GM12874 (cell line): Measurements from ENCODE around the gene KRTAP10-4.

Experiments
- TF ChIP-seq, protein P1 (sequence below): IDR thresholded peaks from 2 replicates; pipeline ENCODE4 v1.5.1; 2011; ENCODE audit warnings: low read depth, mild to moderate bottlenecking, control low read depth, low read length, moderate library complexity; ENCODE audit not compliant: insufficient read depth

KRTAP10-4 gene

GRCh38 chr21:44582055-44582454 lies 8.5 kb downstream of the KRTAP10-4 start:
- TF ChIP-seq, protein P1, sequence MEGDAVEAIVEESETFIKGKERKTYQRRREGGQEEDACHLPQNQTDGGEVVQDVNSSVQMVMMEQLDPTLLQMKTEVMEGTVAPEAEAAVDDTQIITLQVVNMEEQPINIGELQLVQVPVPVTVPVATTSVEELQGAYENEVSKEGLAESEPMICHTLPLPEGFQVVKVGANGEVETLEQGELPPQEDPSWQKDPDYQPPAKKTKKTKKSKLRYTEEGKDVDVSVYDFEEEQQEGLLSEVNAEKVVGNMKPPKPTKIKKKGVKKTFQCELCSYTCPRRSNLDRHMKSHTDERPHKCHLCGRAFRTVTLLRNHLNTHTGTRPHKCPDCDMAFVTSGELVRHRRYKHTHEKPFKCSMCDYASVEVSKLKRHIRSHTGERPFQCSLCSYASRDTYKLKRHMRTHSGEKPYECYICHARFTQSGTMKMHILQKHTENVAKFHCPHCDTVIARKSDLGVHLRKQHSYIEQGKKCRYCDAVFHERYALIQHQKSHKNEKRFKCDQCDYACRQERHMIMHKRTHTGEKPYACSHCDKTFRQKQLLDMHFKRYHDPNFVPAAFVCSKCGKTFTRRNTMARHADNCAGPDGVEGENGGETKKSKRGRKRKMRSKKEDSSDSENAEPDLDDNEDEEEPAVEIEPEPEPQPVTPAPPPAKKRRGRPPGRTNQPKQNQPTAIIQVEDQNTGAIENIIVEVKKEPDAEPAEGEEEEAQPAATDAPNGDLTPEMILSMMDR = no peak

- TF ChIP-seq, protein P1 = no peak
Measured at GRCh38 chr21:44583089-44583799, 9.7 kb downstream of the KRTAP10-4 start.

- TF ChIP-seq, protein P1 = no peak
Measured at GRCh38 chr21:44583800-44584147, 10.2 kb downstream of the KRTAP10-4 start.

- TF ChIP-seq, protein P1 = no peak
Measured at GRCh38 chr21:44585892-44586291, 12.4 kb downstream of the KRTAP10-4 start.

- TF ChIP-seq, protein P1 = no peak
Measured at GRCh38 chr21:44589094-44589493, 15.6 kb downstream of the KRTAP10-4 start.

- TF ChIP-seq, protein P1 = no peak
Measured at GRCh38 chr21:44589586-44590305, 16.2 kb downstream of the KRTAP10-4 start.

GRCh38 chr21:44590311-44590721 lies 16.8 kb downstream of the KRTAP10-4 start:
- TF ChIP-seq, protein P1 = no peak
